OCI-LY7 (cell line): ENCODE data around the gene MYADM. TPM values are rescaled to one million over a fixed set of nuclear protein-coding genes. Genes with fewer than 3 reads are reported as not detected.
"Not testable (repeated sequence)": the region's sequence is repeated elsewhere in the genome, so short reads cannot be mapped to it uniquely, and the experiment has no call there.

Experiments
- BruUV-seq: library from RNA; stranded (reverse); fragments of 400-500 nt; replicated peaks from 2 replicates; lab custom pipeline; 2021; lab: Mats Ljungman, UMichigan
- CTCF ChIA-PET: fragments of 300-600 bp; sonication (Branson Sonifier 250); formaldehyde crosslinking; loops from one replicate; lab custom pipeline; 2022; ENCODE audit warnings: antibody characterized with exemption; ENCODE audit not compliant: unreplicated experiment; lab: Charles Lee
- POLR2A ChIA-PET: fragments of 300-600 bp; sonication (Branson Sonifier 250); formaldehyde crosslinking; loops from one replicate; lab custom pipeline; 2022; ENCODE audit warnings: antibody characterized with exemption; lab: Charles Lee
- DNase-seq: peaks from one replicate; pipeline ENCODE4 v3.0.0-alpha.2; 2015; ENCODE audit warnings: low spot score
- H2AFZ ChIP-seq: fragments of 200-600 bp; sonication (generic), shearing (Covaris generic); 2 replicates; pipeline ENCODE4 v1.6.1; 2014; ENCODE audit warnings: mild to moderate bottlenecking, antibody characterized with exemption, low read length, moderate library complexity
- H3K27ac ChIP-seq: fragments of 200-600 bp; sonication (generic); 2 replicates; pipeline ENCODE4 v1.5.1; 2014; ENCODE audit warnings: mixed run types, low read depth, mild to moderate bottlenecking, moderate library complexity, low read length, inconsistent platforms; ENCODE audit not compliant: poor library complexity, severe bottlenecking
- H3K36me3 ChIP-seq: fragments of 200-600 bp; sonication (generic); 2 replicates; pipeline ENCODE4 v1.6.1; 2014; ENCODE audit warnings: mild to moderate bottlenecking, antibody characterized with exemption, low read length, moderate library complexity, mixed read lengths; ENCODE audit not compliant: insufficient read depth
- H3K4me1 ChIP-seq: fragments of 200-600 bp; sonication (generic); 2 replicates; pipeline ENCODE4 v1.5.1; 2014; ENCODE audit warnings: mild to moderate bottlenecking, low read length; ENCODE audit not compliant: insufficient read depth, poor library complexity, severe bottlenecking
- H3K4me2 ChIP-seq: fragments of 200-600 bp; sonication (generic); 2 replicates; pipeline ENCODE4 v1.6.1; 2014; ENCODE audit warnings: mild to moderate bottlenecking, low read length
- H3K4me3 ChIP-seq: fragments of 200-600 bp; sonication (generic); 2 replicates; pipeline ENCODE4 v1.5.1; 2014; ENCODE audit warnings: mild to moderate bottlenecking, low read depth, low read length; ENCODE audit not compliant: poor library complexity, severe bottlenecking
- H3K79me2 ChIP-seq: fragments of 200-600 bp; sonication (generic); 2 replicates; pipeline ENCODE4 v1.6.1; 2016; ENCODE audit warnings: low read depth, mild to moderate bottlenecking, low read length, moderate library complexity, mixed read lengths; ENCODE audit not compliant: insufficient read depth
- H3K9me2 ChIP-seq: fragments of 200-600 bp; sonication (generic); 2 replicates; pipeline ENCODE4 v1.6.1; 2016; ENCODE audit warnings: mild to moderate bottlenecking, low read length, mixed read lengths; ENCODE audit not compliant: insufficient read depth
- H3K9me3 ChIP-seq: fragments of 200-600 bp; sonication (generic); 2 replicates; pipeline ENCODE4 v1.6.1; 2014; ENCODE audit warnings: mild to moderate bottlenecking, mixed run types, low read length, mixed read lengths
- H4K20me1 ChIP-seq: fragments of 200-600 bp; sonication (generic); 2 replicates; pipeline ENCODE4 v1.6.1; 2014; ENCODE audit warnings: mild to moderate bottlenecking, antibody characterized with exemption, low read length, moderate library complexity, mixed read lengths; ENCODE audit not compliant: insufficient read depth
- CTCF ChIP-seq: fragments of 200-600 bp; sonication (generic); conservative IDR thresholded peaks from 2 replicates; pipeline ENCODE4 v1.5.1; 2014; ENCODE audit warnings: mild to moderate bottlenecking, antibody characterized with exemption, low read length, moderate library complexity, mixed read lengths
- EZH2phosphoT487 ChIP-seq: fragments of 200-600 bp; sonication (generic); IDR thresholded peaks from 2 replicates; pipeline ENCODE4 v1.6.1; 2018; ENCODE audit warnings: low read depth, borderline replicate concordance, mild to moderate bottlenecking, mixed run types, antibody characterized with exemption, low read length, moderate library complexity, mixed read lengths
- intact Hi-C: fragments of 100-400 bp; cut with micrococcal nuclease; formaldehyde crosslinking; loops from one replicate; pipeline ENCODE4 v1.10.0; 2022; ENCODE audit not compliant: unreplicated experiment
- total RNA-seq, 2 experiments: library from RNA; depleted of rRNA in 1 of 2; stranded (reverse); fragments of >200 nt in 1 of 2; shearing (Covaris generic) in 1 of 2; gene quantifications; 2 replicates each; pipeline ENCODE4 v1.2.3, GENCODE V29; 2014 to 2022

MYADM gene
- total RNA-seq, 2 experiments from 2014 or later = 0.82 to 0.98 TPM

GRCh38 chr19:53826876-53827275 is 40.8 kb upstream of the MYADM start:
- H2AFZ ChIP-seq = no peak overlapping the region
- CTCF ChIA-PET = no interaction called here

GRCh38 chr19:53828531-53828930 is 39.2 kb upstream of the MYADM start:
- no peak overlapping the region for H3K4me2 ChIP-seq

More at GRCh38 chr19:53826876-53827275, 40.8 kb upstream of the MYADM start:
- Histone ChIP-seq H3K36me3 (no peaks in the 10 kb centered on the region), H4K20me1 (no peaks in the 10 kb centered on the region), H3K4me3 (no peak overlapping the region), H3K9me3 (no peaks in the 10 kb centered on the region), H3K4me1 (no peaks in the 10 kb centered on the region), H3K4me2 (no peak overlapping the region), H3K79me2 (no peaks in the 10 kb centered on the region), H3K27ac (no peak overlapping the region), H3K9me2 (no peaks in the 10 kb centered on the region)
- TF ChIP-seq CTCF (no peak), EZH2phosphoT487 (no peak)
- BruUV-seq = no TSS peak
- POLR2A ChIA-PET = no interaction called here
- intact Hi-C loops = no loop called here
- no peak for DNase-seq

GRCh38 chr19:53832861-53833260 is 34.8 kb upstream of the MYADM start:
- BruUV-seq, CTCF ChIA-PET: not testable (repeated sequence)

More at GRCh38 chr19:53828531-53828930, 39.2 kb upstream of the MYADM start:
- Histone ChIP-seq H3K4me3 (no peak overlapping the region), H3K4me1 (no peaks in the 10 kb centered on the region), H4K20me1 (no peaks in the 10 kb centered on the region), H3K9me2 (no peaks in the 10 kb centered on the region), H3K9me3 (no peaks in the 10 kb centered on the region), H3K27ac (no peak overlapping the region), H2AFZ (no peak overlapping the region), H3K36me3 (no peaks in the 10 kb centered on the region), H3K79me2 (no peaks in the 10 kb centered on the region)
- intact Hi-C loops = no loop called here
- DNase-seq = no peak
- ChIA-PET CTCF (no interaction called here), POLR2A (no interaction called here)
- BruUV-seq = no TSS peak
- no peak for TF ChIP-seq CTCF
- TF ChIP-seq EZH2phosphoT487 = no peak

GRCh38 chr19:53838446-53838845 is 29.2 kb upstream of the MYADM start:
- intact Hi-C loops, H3K4me2 ChIP-seq, H3K27ac ChIP-seq, H4K20me1 ChIP-seq, DNase-seq, H3K4me3 ChIP-seq, CTCF ChIA-PET, H3K4me1 ChIP-seq, H3K9me3 ChIP-seq, H3K9me2 ChIP-seq, H2AFZ ChIP-seq, POLR2A ChIA-PET, H3K36me3 ChIP-seq, H3K79me2 ChIP-seq, BruUV-seq: not testable (repeated sequence)

More at GRCh38 chr19:53832861-53833260, 34.8 kb upstream of the MYADM start:
- H2AFZ ChIP-seq, H4K20me1 ChIP-seq, H3K27ac ChIP-seq, H3K4me2 ChIP-seq, H3K4me3 ChIP-seq, H3K79me2 ChIP-seq, intact Hi-C loops, DNase-seq, H3K36me3 ChIP-seq, H3K4me1 ChIP-seq, H3K9me3 ChIP-seq, H3K9me2 ChIP-seq: not testable (repeated sequence)
- POLR2A ChIA-PET = interaction anchor here (0.6 kb wide), 1 partner anchor 505 kb away, joined by 3 read pairs; no protein-coding TSS in a partner anchor

GRCh38 chr19:53840241-53840640 is 27.4 kb upstream of the MYADM start:
- CTCF ChIA-PET, H3K9me2 ChIP-seq, H3K4me1 ChIP-seq, H2AFZ ChIP-seq, DNase-seq, POLR2A ChIA-PET, H4K20me1 ChIP-seq, H3K4me2 ChIP-seq, BruUV-seq, H3K79me2 ChIP-seq, H3K36me3 ChIP-seq, H3K27ac ChIP-seq, intact Hi-C loops, H3K4me3 ChIP-seq, H3K9me3 ChIP-seq: not testable (repeated sequence)
